Subcutaneous abdominal adipose tissue (tissue), 5 donors: ENCODE measurements around the gene PCAT7.
"Not testable (repeated sequence)": the region's sequence is repeated elsewhere in the genome, so short reads cannot be mapped to it uniquely, and the experiment has no call there.

ENCODE experiments used
- H3K27ac ChIP-seq: one replicate; pipeline ENCODE4 v1.7.0; 2013; ENCODE audit warnings: low read depth, mild to moderate bottlenecking, inconsistent platforms, low read length, moderate library complexity
- H3K27me3 ChIP-seq, 5 donors: one replicate each; pipeline ENCODE4 v1.7.0; 2013; ENCODE audit warnings: low read length in 5 of 5, inconsistent platforms in 1 of 5; ENCODE audit not compliant: control insufficient read depth in 5 of 5, insufficient read depth in 4 of 5
- H3K36me3 ChIP-seq, 5 donors: one replicate each; pipeline ENCODE4 v1.7.0; 2013; ENCODE audit warnings: low read length in 5 of 5; ENCODE audit not compliant: control insufficient read depth in 5 of 5, insufficient read depth in 5 of 5
- H3K4me1 ChIP-seq, 5 donors: one replicate each; pipeline ENCODE4 v1.7.0; 2013; ENCODE audit warnings: low read length in 5 of 5, mild to moderate bottlenecking in 3 of 5, moderate library complexity in 1 of 5; ENCODE audit not compliant: control insufficient read depth in 5 of 5, insufficient read depth in 5 of 5
- H3K4me3 ChIP-seq, 5 donors: one replicate each; pipeline ENCODE4 v1.7.0; 2013; ENCODE audit warnings: low read length in 5 of 5, low read depth in 1 of 5
- H3K9ac ChIP-seq, 5 donors: one replicate each; pipeline ENCODE4 v1.7.0; 2013; ENCODE audit warnings: low read length in 5 of 5, mild to moderate bottlenecking in 4 of 5, moderate library complexity in 3 of 5
- H3K9me3 ChIP-seq, 5 donors: one replicate each; pipeline ENCODE4 v1.7.0; 2013; ENCODE audit warnings: low read length in 5 of 5; ENCODE audit not compliant: control insufficient read depth in 5 of 5
- donor health status: healthy.
- donor health status: healthy.
- donor health status: healthy.
- donor health status: healthy.
- donor health status: healthy.

Gene PCAT7

DNA sequence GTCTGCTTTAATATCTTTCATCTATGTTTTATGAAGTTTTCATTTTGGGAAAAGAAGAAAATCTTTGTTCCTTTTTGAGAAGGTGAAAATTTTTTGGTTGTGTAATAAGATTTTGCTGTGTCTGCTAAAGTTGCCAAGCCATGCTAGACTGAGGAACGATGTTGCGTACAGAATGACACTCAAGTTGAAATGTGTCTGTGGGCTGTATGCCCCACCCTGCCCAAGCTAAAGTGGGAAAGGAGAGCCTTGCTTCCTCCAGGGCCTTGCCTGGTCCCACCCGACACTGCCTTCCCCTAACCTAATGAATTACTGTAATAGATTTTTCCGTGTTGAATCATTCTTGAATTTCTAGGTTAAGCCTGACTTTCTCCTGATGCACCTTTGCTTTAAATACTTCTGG, 2.5 kb downstream of the PCAT7 start:
- no peaks in the 10 kb centered on the region for H3K9me3 ChIP-seq
- no peak overlapping the region for H3K27ac ChIP-seq
- H3K4me3 ChIP-seq, result no peak overlapping the region
- H3K27me3 ChIP-seq, result peaks cover 0 to 6% (median 3%) of the 10 kb centered on the region in 5 donors
- H3K36me3 ChIP-seq, result no peaks in the 10 kb centered on the region
- no peak overlapping the region for H3K9ac ChIP-seq
- no peaks in the 10 kb centered on the region for H3K4me1 ChIP-seq

GRCh38 chr9:94560237-94560636, 5.4 kb downstream of the PCAT7 start:
- Histone ChIP-seq H3K36me3 (no peaks in the 10 kb centered on the region), H3K27me3 (no peaks in the 10 kb centered on the region), H3K9me3 (no peaks in the 10 kb centered on the region), H3K4me3 (no peak overlapping the region), H3K27ac (no peak overlapping the region), H3K9ac (no peak overlapping the region), H3K4me1 (no peaks in the 10 kb centered on the region)

GRCh38 chr9:94563548-94563947, 8.7 kb downstream of the PCAT7 start:
- Histone ChIP-seq H3K27me3 (no peaks in the 10 kb centered on the region), H3K4me3 (no peak overlapping the region), H3K9me3 (no peaks in the 10 kb centered on the region), H3K9ac (no peak overlapping the region), H3K4me1 (no peaks in the 10 kb centered on the region), H3K36me3 (no peaks in the 10 kb centered on the region), H3K27ac (no peak overlapping the region)

- H3K9me3 ChIP-seq, H3K4me3 ChIP-seq, H3K4me1 ChIP-seq, H3K27ac ChIP-seq, H3K27me3 ChIP-seq, H3K9ac ChIP-seq, H3K36me3 ChIP-seq: not testable (repeated sequence)
Observed at GRCh38 chr9:94564279-94564678, 9.4 kb downstream of the PCAT7 start.

- Histone ChIP-seq H3K36me3 (no peaks in the 10 kb centered on the region), H3K9me3 (no peaks in the 10 kb centered on the region), H3K27me3 (peaks cover 0 to 5% (median 0%) of the 10 kb centered on the region in 5 donors), H3K4me3 (no peak overlapping the region), H3K4me1 (no peaks in the 10 kb centered on the region), H3K9ac (no peak overlapping the region), H3K27ac (no peak overlapping the region)
Observed at GRCh38 chr9:94566550-94566949, 11.7 kb downstream of the PCAT7 start.

GRCh38 chr9:94567271-94567670, 12.4 kb downstream of the PCAT7 start:
- H3K27me3 ChIP-seq, result peaks cover 0 to 5% (median 0%) of the 10 kb centered on the region in 5 donors
- H3K36me3 ChIP-seq, result no peaks in the 10 kb centered on the region
- no peaks in the 10 kb centered on the region for H3K4me1 ChIP-seq
- H3K9ac ChIP-seq, result no peak overlapping the region
- no peaks in the 10 kb centered on the region for H3K9me3 ChIP-seq
- no peak overlapping the region for H3K27ac ChIP-seq
- H3K4me3 ChIP-seq, result no peak overlapping the region

GRCh38 chr9:94568250-94568889, 13.5 kb downstream of the PCAT7 start:
- H3K4me3 ChIP-seq, result no peak overlapping the region
- no peaks in the 10 kb centered on the region for H3K9me3 ChIP-seq
- H3K4me1 ChIP-seq, result no peaks in the 10 kb centered on the region
- no peak overlapping the region for H3K9ac ChIP-seq
- H3K27ac ChIP-seq, result no peak overlapping the region
- H3K27me3 ChIP-seq, result peaks cover 0 to 5% (median 0%) of the 10 kb centered on the region in 5 donors
- H3K36me3 ChIP-seq, result no peaks in the 10 kb centered on the region

DNA sequence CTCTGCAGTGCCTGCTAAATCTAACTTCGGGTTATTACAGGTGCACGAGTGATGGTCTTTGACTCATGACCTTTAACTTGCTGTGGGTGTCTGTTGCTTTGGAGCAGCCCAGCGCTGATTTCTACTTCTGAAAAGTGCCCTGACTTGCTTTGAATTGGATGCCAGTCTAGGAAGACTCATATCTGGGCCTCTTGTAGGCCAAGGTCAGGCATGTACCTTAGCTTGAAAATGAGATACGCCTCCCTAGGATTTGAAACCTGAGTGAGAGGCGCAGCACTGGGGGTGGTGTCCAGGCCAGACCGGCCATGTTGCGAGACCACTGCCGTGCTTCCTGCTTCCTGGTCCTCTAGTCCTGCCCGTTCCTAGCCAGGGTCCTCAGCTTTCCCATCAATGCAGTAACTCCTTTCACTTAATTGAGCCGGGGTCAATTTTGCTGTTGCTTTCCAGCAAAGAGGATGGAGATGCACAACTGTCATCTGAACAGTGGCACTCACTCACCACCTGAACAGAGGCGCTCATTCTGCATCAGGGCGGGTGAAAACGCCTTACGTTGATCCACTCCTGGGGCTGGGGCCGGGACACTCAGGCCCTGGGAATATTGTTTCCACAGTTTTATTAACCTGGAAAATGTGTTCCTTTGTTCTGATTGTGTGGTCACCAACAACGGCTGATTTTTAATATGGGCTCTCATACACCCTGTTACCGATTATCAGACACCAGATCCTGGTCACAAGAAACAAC, 14.3 kb downstream of the PCAT7 start:
- Histone ChIP-seq H3K9me3 (no peaks in the 10 kb centered on the region), H3K9ac (no peak overlapping the region), H3K4me1 (no peaks in the 10 kb centered on the region), H3K27me3 (peaks cover 0 to 5% (median 0%) of the 10 kb centered on the region in 5 donors), H3K4me3 (no peak overlapping the region), H3K36me3 (no peaks in the 10 kb centered on the region), H3K27ac (no peak overlapping the region)

DNA sequence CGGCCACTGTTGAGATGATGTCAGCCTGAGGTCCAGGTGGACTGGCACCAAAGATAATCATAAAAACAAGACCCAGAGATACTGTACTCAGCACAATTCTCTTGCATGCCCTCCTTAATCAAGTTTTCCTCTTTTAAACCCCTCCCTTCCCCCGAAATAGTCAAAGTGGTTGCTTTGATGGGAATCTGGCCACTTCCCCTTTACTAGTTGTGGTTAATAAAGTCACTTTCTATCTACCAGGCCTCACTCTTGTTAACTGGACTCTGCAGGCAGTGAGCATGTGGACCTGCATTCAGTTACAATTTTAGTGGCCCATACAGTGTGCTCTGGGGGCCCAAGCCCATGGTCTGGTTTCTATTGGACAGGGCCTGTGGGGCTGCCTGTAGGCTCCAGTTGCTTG, 21.2 kb downstream of the PCAT7 start:
- Histone ChIP-seq H3K4me1 (peaks cover 0 to 4% (median 0%) of the 10 kb centered on the region in 5 donors), H3K27ac (no peak overlapping the region), H3K4me3 (no peak overlapping the region), H3K36me3 (no peaks in the 10 kb centered on the region), H3K27me3 (peaks cover 0 to 5% (median 0%) of the 10 kb centered on the region in 5 donors), H3K9ac (no peak overlapping the region), H3K9me3 (no peaks in the 10 kb centered on the region)

GRCh38 chr9:94577036-94577435, 22.2 kb downstream of the PCAT7 start:
- Histone ChIP-seq H3K4me1 (peaks cover 0 to 4% (median 0%) of the 10 kb centered on the region in 5 donors), H3K9me3 (no peaks in the 10 kb centered on the region), H3K36me3 (no peaks in the 10 kb centered on the region), H3K27me3 (peaks cover 0 to 5% (median 0%) of the 10 kb centered on the region in 5 donors), H3K27ac (no peak overlapping the region), H3K9ac (no peak overlapping the region), H3K4me3 (no peak overlapping the region)
